PFSK-1 (cell line): ENCODE data around the gene ATAT1.

Experiments used
- FOXP2 ChIP-seq: optimal IDR thresholded peaks from 2 replicates; pipeline ENCODE3; 2011; ENCODE audit warnings: borderline replicate concordance, control low read depth, inconsistent platforms; ENCODE audit not compliant: insufficient read depth; ENCODE audit errors: extremely low read length, extremely low read depth
- POLR2AphosphoS5 ChIP-seq: IDR thresholded peaks from 2 replicates; pipeline ENCODE4 v1.6.1; 2012; ENCODE audit warnings: low read depth, mild to moderate bottlenecking, control low read depth, low read length, moderate library complexity
- REST ChIP-seq, 2 experiments: IDR thresholded peaks; 2 replicates each; pipeline versions ENCODE4 v1.6.1 to v1.8.0; 2011 to 2012; ENCODE audit warnings: low read depth in 2 of 2, low read length in 2 of 2, control low read depth in 1 of 2, inconsistent platforms in 1 of 2, mild to moderate bottlenecking in 1 of 2, moderate library complexity in 1 of 2; ENCODE audit not compliant: insufficient read depth in 1 of 2
- SIN3A ChIP-seq: IDR thresholded peaks from 2 replicates; pipeline ENCODE4 v1.6.1; 2012; ENCODE audit warnings: mild to moderate bottlenecking, low read length, moderate library complexity, borderline replicate concordance; ENCODE audit not compliant: insufficient read depth
- TAF1 ChIP-seq: IDR thresholded peaks from 2 replicates; pipeline ENCODE4 v1.6.1; 2012; ENCODE audit warnings: low read length, control low read depth, borderline replicate concordance; ENCODE audit not compliant: insufficient read depth

The ATAT1 gene

DNA sequence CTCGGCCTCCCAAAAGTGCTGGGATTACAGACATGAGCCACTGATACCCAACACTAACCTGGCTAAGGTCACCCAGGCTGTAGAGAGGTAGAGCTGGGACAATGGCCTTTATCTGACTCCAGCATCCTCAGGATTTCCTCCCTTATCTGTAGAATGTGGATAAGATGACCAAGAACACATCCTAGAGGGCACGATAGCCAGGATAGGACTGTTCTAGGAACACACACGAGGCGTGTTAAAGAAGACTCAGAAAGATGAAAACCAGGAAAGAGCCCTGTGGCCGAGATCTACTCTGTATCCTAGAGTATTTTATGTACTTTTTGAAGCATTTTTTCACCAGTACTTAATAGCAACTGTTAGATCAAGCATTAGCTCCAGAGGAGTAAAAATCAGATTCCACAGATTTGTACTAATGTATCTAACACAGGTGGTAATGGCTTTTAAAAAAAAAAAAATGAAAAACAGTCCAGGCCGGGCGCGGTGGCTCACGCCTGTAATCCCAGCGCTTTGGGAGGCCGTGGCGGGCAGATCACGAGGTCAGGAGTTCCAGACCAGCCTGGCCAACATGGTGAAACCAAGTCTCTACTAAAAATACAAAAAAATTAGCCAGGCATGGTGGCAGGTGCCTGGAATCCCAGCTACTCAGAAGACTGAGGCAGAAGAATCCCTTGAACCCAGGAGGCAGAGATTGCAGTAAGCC lies 26.9 kb upstream of the ATAT1 start:
- TF ChIP-seq POLR2AphosphoS5 (no peak), FOXP2 (no peak)

DNA sequence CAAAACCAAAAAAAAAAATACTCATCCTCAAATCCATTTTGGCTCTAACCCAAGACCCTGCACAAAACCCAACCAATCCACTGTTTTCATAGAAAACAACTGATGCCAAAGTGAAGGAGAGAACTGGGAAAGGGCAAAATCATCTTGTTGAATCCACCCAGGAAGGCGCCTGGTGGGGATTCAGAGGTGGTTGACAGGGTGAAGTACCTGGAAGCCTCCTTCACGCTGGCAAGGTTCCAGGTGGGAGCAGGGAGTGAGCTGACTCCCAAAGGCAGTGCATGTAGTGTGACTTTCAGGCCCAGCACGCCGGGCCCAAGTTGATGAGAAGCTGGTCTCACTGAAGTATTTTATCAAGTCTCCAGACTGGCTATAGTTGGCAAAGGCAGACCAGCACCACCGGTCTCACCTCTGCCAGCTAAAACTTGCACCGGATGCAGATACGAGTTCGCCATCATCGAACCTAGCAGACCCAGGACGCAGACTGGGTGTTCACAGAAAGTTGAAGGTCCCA lies 26.2 kb upstream of the ATAT1 start:
- no peak for TF ChIP-seq SIN3A
- TF ChIP-seq FOXP2: no peak
- TF ChIP-seq TAF1: no peak
- TF ChIP-seq REST (IDR thresholded peaks at IDR 0.05; ENCODE audit: insufficient read depth in 1 of 2, low read depth in 2 of 2, low read length in 2 of 2): no peak
- no peak for TF ChIP-seq POLR2AphosphoS5

GRCh38 chr6:30601436-30601814 lies 25.2 kb upstream of the ATAT1 start:
- TF ChIP-seq POLR2AphosphoS5 (no peak; the same call in none of the 2 replicates), FOXP2 (no peak), SIN3A (no peak), TAF1 (no peak), REST (IDR thresholded peaks at IDR 0.05; ENCODE audit: insufficient read depth in 1 of 2, low read depth in 2 of 2, low read length in 2 of 2) (no peak)

GRCh38 chr6:30601815-30602641 lies 24.6 kb upstream of the ATAT1 start:
- TF ChIP-seq POLR2AphosphoS5: peak; percentile 55; the same call in 1 of the 2 replicates
- no peak for TF ChIP-seq REST (IDR thresholded peaks at IDR 0.05; ENCODE audit: insufficient read depth in 1 of 2, low read depth in 2 of 2, low read length in 2 of 2)

GRCh38 chr6:30603961-30604360 lies 22.7 kb upstream of the ATAT1 start:
- TF ChIP-seq POLR2AphosphoS5 (no peak), REST (IDR thresholded peaks at IDR 0.05; ENCODE audit: insufficient read depth in 1 of 2, low read depth in 2 of 2, low read length in 2 of 2) (no peak), TAF1 (no peak), FOXP2 (no peak), SIN3A (no peak)
